Measurements from ENCODE around the gene LAMA1. TPM values are rescaled to one million over a fixed set of nuclear protein-coding genes. Genes with fewer than 3 reads are reported as not detected.

LAMA1 gene
- total RNA-seq, 1 donor = 20.7 TPM

GRCh38 chr18:7071600-7071999 is 46.0 kb downstream of the LAMA1 start:
- TF ChIP-seq CTCF (IDR thresholded peaks at IDR 0.05; ENCODE audit: insufficient read depth, low read depth, low read length) = no peak
- H3K4me3 ChIP-seq (ENCODE audit: low read depth, low read length) = no peak overlapping the region
- no peak for DNase-seq (ENCODE audit: low read depth)

- no peak for TF ChIP-seq CTCF (IDR thresholded peaks at IDR 0.05; ENCODE audit: insufficient read depth, low read depth, low read length)
- H3K4me3 ChIP-seq (ENCODE audit: low read depth, low read length) = no peak overlapping the region
- DNase-seq (ENCODE audit: low read depth) = no peak
Measured at GRCh38 chr18:7070466-7070865, 47.1 kb downstream of the LAMA1 start.

GRCh38 chr18:7068871-7069590 is 48.6 kb downstream of the LAMA1 start:
- no peak overlapping the region for H3K4me3 ChIP-seq (ENCODE audit: low read depth, low read length)
- no peak for DNase-seq (ENCODE audit: low read depth)
- no peak for TF ChIP-seq CTCF (IDR thresholded peaks at IDR 0.05; ENCODE audit: insufficient read depth, low read depth, low read length)

- TF ChIP-seq CTCF (IDR thresholded peaks at IDR 0.05; ENCODE audit: insufficient read depth, low read depth, low read length) = no peak
- no peak overlapping the region for H3K4me3 ChIP-seq (ENCODE audit: low read depth, low read length)
- peak; percentile 19 for DNase-seq (ENCODE audit: low read depth)
Measured at GRCh38 chr18:7066965-7067555, 50.5 kb downstream of the LAMA1 start.

GRCh38 chr18:7065736-7066135 is 51.9 kb downstream of the LAMA1 start:
- no peak for TF ChIP-seq CTCF (IDR thresholded peaks at IDR 0.05; ENCODE audit: insufficient read depth, low read depth, low read length)
- H3K4me3 ChIP-seq (ENCODE audit: low read depth, low read length) = no peak overlapping the region
- DNase-seq (ENCODE audit: low read depth) = no peak

GRCh38 chr18:7064346-7064745 is 53.3 kb downstream of the LAMA1 start:
- no peak for DNase-seq (ENCODE audit: low read depth)
- no peak overlapping the region for H3K4me3 ChIP-seq (ENCODE audit: low read depth, low read length)
- no peak for TF ChIP-seq CTCF (IDR thresholded peaks at IDR 0.05; ENCODE audit: insufficient read depth, low read depth, low read length)

Measured in fibroblast of villous mesenchyme (primary cell).